ENCODE data around the gene RGS17.

Gene RGS17

GRCh38 chr6:153084393-153084792 is 46.7 kb downstream of the RGS17 start:
- DNase-seq = no peak

- no peak for DNase-seq
Measured at GRCh38 chr6:153083869-153084268, 47.2 kb downstream of the RGS17 start.

GRCh38 chr6:153081914-153082313 is 49.2 kb downstream of the RGS17 start:
- no peak for DNase-seq

GRCh38 chr6:153076431-153076830 is 54.7 kb downstream of the RGS17 start:
- no peak for DNase-seq

- DNase-seq = no peak
Measured at GRCh38 chr6:153074761-153075160, 56.3 kb downstream of the RGS17 start.

- DNase-seq = no peak
Measured at GRCh38 chr6:153073841-153074240, 57.2 kb downstream of the RGS17 start.

GRCh38 chr6:153070756-153071155 is 60.3 kb downstream of the RGS17 start:
- DNase-seq = no peak

- no peak for DNase-seq
Measured at GRCh38 chr6:153069897-153070296, 61.2 kb downstream of the RGS17 start.

GRCh38 chr6:153065222-153065621 is 65.9 kb downstream of the RGS17 start:
- no peak for DNase-seq

- no peak for DNase-seq
Measured at GRCh38 chr6:153063936-153064335, 67.1 kb downstream of the RGS17 start.

- no peak for DNase-seq
Measured at GRCh38 chr6:153062516-153062915, 68.6 kb downstream of the RGS17 start.

GRCh38 chr6:153059757-153060156 is 71.3 kb downstream of the RGS17 start:
- no peak for DNase-seq

- no peak for DNase-seq
Measured at GRCh38 chr6:153059311-153059710, 71.8 kb downstream of the RGS17 start.

GRCh38 chr6:153058909-153059308 is 72.2 kb downstream of the RGS17 start:
- no peak for DNase-seq

GRCh38 chr6:153058291-153058690 is 72.8 kb downstream of the RGS17 start:
- DNase-seq = no peak

GRCh38 chr6:153056308-153056707 is 74.8 kb downstream of the RGS17 start:
- DNase-seq = no peak

- no peak for DNase-seq
Measured at GRCh38 chr6:153051801-153052200, 79.3 kb downstream of the RGS17 start.

GRCh38 chr6:153048631-153049030 is 82.5 kb downstream of the RGS17 start:
- DNase-seq = no peak

GRCh38 chr6:153047386-153047785 is 83.7 kb downstream of the RGS17 start:
- no peak for DNase-seq

- no peak for DNase-seq
Measured at GRCh38 chr6:153045271-153045670, 85.8 kb downstream of the RGS17 start.

- no peak for DNase-seq
Measured at GRCh38 chr6:153044295-153044694, 86.8 kb downstream of the RGS17 start.

- no peak for DNase-seq
Measured at GRCh38 chr6:153043719-153044118, 87.4 kb downstream of the RGS17 start.

- DNase-seq = no peak
Measured at GRCh38 chr6:153038378-153039057, 92.6 kb downstream of the RGS17 start.

- DNase-seq = no peak
Measured at GRCh38 chr6:153034139-153034538, 96.9 kb downstream of the RGS17 start.

Measured in amygdala (tissue), 56 donors.